HG03280 (cell line): ENCODE data around the gene INTS1.

ENCODE experiments used
- ATAC-seq: cut with Tn5 transposase; IDR thresholded peaks from one replicate; pipeline ENCODE4 v1.9.1; 2021; ENCODE audit warnings: mild to moderate bottlenecking, moderate library complexity; ENCODE audit not compliant: unreplicated experiment

Gene INTS1

GRCh38 chr7:1468203-1468602 lies 36.0 kb downstream of the INTS1 start:
- ATAC-seq, result no peak

DNA sequence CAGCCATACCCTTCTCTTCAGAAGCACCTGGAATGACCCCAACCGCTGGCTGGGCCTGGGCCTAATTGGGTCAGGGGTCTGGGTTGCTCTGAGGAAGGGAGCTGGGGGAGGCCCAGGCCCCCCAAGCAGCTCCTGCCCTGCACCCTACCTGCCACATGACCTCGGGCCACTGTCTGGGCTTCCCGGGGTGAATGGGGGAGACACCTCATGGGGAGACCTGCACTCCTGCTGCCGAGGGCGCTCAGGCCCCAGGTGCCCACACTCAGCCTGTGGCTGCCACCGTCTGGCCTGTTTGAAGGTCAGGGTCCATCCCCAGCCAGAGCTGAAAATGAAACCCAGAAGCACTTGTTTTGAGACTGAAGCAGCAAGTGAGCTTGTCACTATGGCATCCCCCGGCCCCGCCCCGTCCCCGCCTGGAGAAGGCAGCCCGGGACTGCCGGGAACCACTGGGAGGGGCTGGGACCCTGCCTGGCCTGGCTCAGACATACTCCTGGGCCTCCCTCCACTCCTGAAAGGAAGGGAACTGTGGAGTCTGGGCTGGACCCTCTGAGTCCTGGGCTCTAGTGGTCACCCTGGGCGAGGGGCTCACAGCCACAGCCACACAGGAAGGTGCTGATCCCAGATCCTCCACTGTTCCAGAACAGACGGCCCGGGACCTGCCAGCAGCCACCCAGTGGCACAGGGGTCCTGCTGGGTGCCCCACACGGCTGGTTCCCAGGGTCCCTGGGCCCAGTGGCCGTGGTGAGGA lies 37.5 kb downstream of the INTS1 start:
- no peak for ATAC-seq

GRCh38 chr7:1464694-1465093 lies 39.5 kb downstream of the INTS1 start:
- no peak for ATAC-seq

DNA sequence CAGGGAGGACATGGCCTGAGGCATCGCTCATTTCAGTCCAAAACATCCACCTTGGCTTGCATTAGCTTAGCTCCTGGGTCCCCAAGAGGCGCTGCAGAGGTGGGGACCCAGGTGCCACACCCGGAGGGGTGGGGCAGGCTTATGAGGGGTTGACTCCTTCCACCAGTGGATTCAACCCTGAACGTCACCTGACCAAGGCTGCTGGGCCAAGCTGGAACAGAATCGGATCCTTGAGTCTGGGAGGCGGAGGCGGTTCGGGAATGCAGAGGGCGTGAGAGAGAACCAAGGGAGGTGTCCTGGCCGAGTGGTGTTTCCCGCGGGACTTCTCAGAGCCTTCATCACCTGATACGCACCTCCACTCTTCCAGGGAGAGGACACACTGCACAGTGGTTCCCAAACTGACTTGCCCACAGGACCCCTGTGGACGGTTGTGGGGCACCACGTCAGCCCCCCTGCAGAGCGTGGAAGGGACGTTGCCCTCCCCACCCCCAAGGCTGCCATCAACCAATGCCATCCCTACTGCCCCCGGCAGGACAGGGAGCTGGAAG lies 40.4 kb downstream of the INTS1 start:
- no peak for ATAC-seq

GRCh38 chr7:1461646-1462375 lies 42.4 kb downstream of the INTS1 start:
- ATAC-seq, result no peak

DNA sequence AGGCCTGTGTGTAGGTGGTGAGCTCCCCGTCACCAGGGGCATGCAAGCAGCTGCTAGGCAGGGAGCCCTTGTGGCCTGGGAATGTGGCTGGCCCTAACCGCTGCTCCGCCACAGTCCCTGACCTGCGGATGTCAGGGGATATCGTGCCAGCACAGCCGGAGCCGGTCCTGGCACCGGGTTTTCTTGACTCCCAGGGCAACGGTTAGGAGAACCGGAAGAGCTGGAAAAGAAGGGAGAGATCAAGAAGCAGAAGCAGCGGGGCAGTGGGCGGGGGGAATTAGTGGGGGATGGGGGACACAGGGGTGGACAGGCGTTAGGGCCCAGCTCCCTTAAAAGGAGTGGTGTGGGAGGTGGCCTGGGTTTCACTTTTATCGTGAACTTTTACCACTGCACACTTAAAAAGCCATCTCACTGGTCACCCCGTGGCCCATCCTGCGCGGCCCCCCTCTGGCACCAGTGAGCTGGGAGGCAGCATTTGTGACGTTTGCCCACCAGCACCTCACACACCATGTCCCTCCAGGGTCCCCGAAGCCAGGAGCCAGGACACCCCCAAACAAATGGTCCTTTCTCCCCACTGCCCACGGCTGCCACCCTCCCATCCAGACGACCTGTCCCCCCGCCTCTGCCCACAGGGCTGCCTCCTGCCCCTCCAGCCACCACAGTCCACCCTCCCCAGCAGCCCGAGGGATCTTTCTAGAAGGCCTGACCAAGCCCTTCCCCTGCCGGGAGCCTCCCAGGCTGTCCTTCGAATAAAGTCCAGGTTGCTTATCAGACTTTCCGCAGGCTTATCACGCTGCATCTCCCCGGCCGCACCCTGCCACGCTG lies 43.2 kb downstream of the INTS1 start:
- ATAC-seq, result no peak

DNA sequence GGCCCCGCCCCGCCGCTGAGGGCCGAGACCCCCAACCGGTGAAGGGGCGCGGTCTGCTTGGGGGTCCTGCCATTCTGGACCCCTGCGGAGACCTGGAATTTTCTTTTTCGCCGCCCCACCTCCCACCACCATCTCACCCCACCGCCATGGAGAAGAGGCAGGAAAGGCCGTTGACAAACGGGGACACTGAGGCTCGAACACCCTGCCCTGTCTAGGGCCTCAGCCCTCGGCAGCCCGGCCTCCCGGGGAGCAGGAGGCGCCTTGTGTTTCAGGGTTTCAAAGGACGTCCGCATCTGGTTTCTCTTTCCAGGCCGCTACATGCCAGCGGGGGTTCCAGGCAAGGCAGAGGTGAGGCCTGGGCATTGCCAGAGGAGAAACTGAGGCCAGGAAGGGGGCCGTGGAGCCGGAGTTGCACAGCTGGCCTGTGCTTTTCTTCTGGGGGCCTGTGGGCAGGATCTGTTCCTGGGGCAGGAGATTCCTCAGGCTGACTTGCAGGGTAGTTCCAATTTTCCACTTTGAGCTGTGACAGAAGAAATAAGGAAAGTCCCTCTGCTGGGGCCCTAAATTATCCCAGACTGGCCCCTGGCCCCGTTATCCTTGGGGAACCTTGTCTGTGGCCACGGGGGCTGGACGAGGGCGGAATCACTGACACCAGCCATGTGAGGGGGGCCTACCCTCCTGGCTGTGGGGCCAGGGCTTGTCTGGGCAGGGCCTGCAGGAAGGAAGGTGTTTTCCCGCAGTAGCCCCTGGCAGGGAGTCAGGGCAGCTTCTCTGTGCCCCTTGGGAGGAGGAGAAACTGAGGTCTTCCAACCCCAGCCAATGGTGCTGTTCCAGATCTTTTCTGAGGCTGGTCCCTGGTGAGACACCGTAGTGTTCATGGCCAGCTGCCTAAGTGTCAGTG lies 44.0 kb downstream of the INTS1 start:
- no peak for ATAC-seq

- peak; percentile 94 for ATAC-seq
These were observed 44.7 kb downstream of the INTS1 start for GRCh38 chr7:1459512-1459892.

DNA sequence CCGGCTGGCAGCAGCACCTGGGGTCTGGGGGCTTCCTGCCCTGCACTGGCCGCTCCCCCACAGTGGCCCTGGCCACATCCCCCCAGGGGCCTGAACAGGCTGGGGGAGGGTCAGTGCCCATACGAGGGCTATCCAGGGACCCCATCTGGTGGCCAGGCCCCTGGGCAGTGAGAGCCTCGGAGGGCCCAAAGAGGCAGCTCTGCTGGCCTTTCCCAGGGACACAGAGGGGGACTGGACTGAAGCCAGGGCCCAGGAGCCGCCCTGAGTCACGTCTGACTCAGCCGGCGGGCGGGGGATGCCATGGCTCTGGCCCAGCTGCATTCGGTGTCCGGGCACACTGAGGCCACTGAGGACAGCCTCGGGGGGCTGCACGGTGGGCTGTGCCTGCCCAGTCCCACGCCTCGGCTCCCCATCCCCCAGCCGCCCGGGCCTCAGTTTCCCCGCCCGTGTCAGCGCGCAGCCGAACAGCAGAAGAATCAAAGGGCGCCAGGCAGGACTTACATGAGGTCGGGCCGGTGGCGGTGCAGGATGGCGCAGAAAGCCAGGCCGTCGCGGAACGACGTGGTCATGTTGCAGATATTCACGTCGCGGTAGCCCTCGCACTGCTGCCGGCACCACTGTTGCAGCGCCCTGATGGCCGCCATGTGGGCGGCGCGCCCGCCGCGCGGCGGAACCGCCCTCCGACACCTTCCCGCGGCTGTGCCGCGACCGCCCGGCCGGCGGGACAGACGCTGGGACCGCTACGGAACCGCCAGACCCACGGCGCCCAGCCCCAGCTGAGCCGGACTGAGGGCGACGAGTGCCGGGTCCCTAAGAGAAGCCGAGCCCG lies 45.3 kb downstream of the INTS1 start, which contains the start of gene MICALL2:
TSS of gene MICALL2 (minus strand) at position 788 of the 829 bp plus-strand sequence. CDS start at position 644, 144 bp downstream.
- peak; percentile 25 for ATAC-seq

- ATAC-seq, result no peak
These were observed 46.1 kb downstream of the INTS1 start for GRCh38 chr7:1457949-1458682.

DNA sequence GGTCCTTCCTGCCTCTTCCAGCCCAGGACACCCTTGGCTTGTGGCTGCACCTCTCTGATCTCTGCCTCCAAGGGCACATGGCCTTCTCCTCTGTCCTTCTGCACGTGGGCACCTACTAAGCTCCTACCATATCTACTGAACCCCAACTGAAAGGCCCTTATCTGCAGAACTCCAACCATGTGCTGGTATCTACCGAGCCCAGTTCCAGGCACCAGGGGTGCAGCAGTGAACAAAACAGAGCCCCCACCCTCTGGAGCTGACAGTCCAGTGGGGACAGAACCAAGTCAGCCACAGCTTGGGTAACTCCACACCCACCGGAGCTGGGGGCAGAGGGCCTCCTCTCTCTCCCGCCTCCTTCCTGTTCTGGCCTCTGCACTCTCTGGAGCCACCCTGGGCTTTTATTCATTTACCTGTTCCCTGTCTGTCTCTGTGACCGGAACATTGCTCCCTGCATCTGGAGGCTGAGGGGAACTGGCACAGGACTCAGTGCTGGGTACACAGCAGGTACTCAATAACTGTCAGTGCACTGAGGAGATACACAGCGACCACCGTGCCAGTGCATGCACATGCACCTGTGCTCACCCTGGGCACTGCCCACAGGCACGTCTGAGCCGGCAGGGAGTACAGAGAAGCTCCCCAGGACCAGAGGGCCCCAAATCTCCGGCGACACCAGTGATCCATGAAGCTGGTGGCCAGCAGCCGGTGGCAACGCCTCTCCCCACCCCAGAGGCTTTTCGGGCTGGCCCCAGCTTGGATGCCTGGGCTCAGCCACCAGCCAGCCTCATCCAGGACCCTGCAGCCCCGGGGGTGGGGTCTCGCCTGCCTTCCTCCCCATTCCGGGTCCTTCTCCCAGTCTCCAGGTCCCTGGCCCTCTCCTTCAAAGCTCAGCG lies 46.9 kb downstream of the INTS1 start:
- no peak for ATAC-seq

DNA sequence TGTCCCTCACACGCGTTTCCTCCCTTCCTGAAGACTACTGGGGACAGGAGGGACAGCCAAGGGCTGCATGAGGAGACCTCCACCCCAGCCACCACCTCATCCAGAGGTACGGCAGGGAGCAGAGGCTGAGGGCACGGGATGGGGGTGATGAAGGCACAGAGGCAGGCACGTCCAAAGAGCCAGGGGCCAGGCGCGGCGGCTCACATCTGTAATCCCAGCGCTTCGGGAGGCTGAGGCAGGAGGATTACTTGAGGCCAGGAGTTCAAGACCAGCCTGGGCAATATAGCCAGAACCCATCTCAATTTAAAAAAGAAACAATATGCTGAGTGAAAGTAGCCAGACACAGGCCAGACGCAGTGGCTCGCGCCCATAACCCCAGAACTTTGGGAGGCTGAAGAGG lies 48.2 kb downstream of the INTS1 start:
- no peak for ATAC-seq

DNA sequence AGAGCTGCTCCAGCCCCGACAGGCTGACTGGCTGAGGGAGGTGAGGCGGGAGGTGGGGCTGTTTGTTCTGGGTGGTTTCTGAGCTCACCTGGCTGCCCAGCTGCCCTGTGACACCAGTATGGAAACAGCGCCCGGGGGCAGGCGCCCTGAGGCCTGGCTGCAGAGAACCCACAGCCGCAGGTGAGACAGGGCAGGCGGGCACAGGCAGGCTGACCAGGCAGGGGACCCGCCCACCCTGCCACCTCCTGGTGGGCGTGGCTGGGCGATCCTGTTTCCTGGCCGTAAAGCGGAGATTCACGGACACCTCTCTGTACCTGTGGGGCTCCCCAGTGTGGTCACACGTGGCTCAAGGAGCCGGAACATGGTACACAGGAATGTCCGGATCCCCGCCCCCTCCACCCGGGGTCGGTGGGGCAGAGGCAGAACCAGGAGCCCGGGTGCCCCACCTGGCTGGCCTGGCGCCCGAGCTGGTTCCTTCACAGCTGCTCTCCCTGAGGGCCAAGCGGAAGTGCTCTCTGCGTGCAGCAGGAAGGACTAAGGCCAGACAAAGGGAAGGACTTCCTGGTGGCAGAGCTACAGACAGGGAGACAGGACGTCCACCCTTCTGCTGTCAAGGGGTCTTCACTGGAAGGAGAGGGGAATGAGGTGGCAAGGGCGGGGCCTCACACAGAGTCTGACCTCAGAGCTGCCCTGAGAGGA lies 48.8 kb downstream of the INTS1 start:
- no peak for ATAC-seq

GRCh38 chr7:1454542-1454941 lies 49.6 kb downstream of the INTS1 start:
- ATAC-seq, result no peak

- ATAC-seq, result no peak
These were observed 52.0 kb downstream of the INTS1 start for GRCh38 chr7:1452205-1452604.

GRCh38 chr7:1450987-1451386 lies 53.2 kb downstream of the INTS1 start:
- ATAC-seq, result no peak

GRCh38 chr7:1450431-1450830 lies 53.8 kb downstream of the INTS1 start:
- no peak for ATAC-seq
